Measurements from ENCODE around the gene MORN1. TPM values are rescaled to one million over a fixed set of nuclear protein-coding genes. Genes with fewer than 3 reads are reported as not detected.

Gene MORN1
- total and polyA plus RNA-seq, 2 of the 8 experiments (the other 6 are each of a cell fraction or from before 2014, with no cell fraction given) = 5.0 to 9.1 TPM

GRCh38 chr1:2297246-2298011, 93.9 kb downstream of the MORN1 start (continued):
- TF ChIP-seq ZNF274 (IDR thresholded peaks at IDR 0.05; ENCODE audit: borderline replicate concordance, extremely low read depth, low read length) (no peak), CHD1 (IDR thresholded peaks at IDR 0.05; ENCODE audit: low read depth, low read length) (no peak), PHF8 (conservative IDR thresholded peaks at IDR 0.05; ENCODE audit: low read depth, low read length) (no peak), CEBPB (IDR thresholded peaks at IDR 0.05; ENCODE audit: low read depth, low read length) (no peak), POLR2A (IDR thresholded peaks at IDR 0.05; ENCODE audit: control extremely low read depth in 1 of 2, low read depth in 2 of 2, low read length in 2 of 2) (no peak), SRF (IDR thresholded peaks at IDR 0.05; ENCODE audit: low read depth, low read length) (no peak)

Measured in H1 (cell line).